HG03060 (cell line): ENCODE data around the gene MED13L.
"Not testable (repeated sequence)": the region's sequence is repeated elsewhere in the genome, so short reads cannot be mapped to it uniquely, and the experiment has no call there.

Experiments used
- ATAC-seq: cut with Tn5 transposase; IDR thresholded peaks from one replicate; pipeline ENCODE4 v1.9.1; 2021; ENCODE audit warnings: low read depth, moderate number of reproducible peaks; ENCODE audit not compliant: unreplicated experiment

MED13L gene

DNA sequence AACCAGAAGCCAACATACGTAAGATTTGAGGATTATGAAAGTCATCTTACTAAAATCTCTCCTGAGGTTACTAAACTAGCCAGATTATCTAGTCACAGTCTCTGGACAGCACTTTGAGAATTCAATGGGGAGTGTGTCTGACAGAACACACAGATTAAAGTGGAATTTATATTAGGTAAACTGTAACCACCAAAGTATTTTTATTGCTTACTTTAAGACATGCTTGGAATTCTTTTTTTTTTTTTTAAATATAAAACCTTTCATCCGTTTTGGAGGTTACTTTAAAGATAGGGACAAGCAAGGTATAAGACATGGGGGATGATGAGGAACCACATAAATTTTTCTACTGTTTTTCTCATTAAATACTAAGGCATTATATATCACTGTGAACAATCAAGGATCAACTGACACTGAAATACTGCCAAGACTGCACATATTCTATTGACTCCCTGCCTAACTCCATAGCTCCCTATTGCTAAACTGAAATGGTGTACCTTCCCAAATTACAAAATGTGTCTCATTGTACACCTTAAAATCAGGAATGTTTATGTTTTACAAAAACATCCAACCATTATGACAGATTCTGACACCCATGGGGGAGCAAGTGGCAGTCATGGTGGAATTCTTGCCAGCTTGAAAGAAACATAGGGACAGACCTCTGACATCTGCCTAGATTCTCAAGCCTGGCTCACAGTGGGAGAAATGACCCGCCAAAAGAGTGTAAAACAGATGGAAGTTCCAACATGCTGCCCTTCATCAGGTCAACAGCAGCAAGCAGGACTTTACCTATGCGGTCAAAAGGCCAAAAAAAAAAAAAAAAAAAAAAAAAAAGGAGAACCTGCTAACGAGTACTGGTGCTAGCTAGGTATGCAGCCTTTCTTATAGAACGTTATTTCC lies 239.3 kb downstream of the MED13L start:
- no peak for ATAC-seq

GRCh38 chr12:116033765-116034164 lies 243.7 kb downstream of the MED13L start:
- no peak for ATAC-seq

- ATAC-seq: not testable (repeated sequence)
Observed at GRCh38 chr12:116031624-116032023, 245.9 kb downstream of the MED13L start.

- ATAC-seq: no peak
Observed at GRCh38 chr12:116028619-116029018, 248.9 kb downstream of the MED13L start.

GRCh38 chr12:116027551-116027821 lies 250.0 kb downstream of the MED13L start:
- ATAC-seq: no peak

DNA sequence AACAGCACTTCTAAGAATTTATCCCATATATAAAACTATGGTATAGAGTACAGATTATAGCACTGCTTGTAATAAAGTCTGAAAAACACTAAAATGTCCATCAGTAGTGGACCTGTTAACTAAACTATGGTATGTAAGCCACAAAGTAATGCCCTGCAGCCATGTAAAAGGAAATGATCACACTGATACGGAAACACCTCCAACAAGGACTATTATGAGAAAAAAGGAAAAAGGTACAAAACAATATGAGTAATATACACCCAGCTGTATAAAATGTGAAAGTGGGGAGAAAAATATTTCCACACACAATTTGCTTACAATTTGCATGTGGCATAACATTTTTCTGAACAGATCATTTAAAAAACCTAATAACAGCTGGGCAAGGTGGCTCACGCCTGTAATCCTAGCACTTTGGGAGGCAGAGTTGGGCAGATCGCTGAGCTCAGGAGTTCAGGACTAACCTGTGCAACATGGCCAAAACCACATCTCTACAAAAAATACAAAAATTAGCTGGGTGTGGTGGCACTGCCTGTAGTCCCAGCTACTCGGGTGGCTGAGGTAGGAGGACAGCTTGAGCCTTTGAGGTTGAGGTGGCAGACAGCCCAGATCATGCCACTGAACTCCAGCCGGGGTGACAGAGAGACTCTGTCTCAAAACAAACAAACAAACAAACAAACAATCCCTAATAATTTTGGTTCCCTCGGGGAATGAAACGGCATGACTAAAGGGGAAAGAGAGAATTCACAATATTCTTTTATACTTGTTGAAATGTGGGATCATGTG lies 250.5 kb downstream of the MED13L start:
- ATAC-seq: no peak

GRCh38 chr12:116026346-116026745 lies 251.1 kb downstream of the MED13L start:
- ATAC-seq: no peak

DNA sequence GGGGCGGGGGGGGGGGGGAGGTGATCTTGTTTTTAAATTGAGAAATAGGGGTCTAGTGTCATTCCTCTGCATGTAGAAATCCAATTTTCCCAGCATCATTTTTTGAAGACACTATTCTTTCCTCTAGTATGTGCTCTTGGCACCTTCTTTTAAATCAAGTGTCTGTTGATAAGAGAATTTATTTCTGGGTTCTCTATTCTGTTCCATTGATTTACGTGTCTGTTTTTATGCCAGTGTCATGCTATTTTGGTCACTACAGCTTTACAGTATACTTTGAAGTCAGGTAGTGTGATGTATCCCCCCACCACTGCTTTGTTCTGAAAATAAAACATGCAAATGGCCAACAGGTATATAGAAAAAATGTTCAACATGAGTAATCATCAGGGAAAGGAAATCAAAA lies 252.7 kb downstream of the MED13L start:
- ATAC-seq: no peak

- ATAC-seq: no peak
Observed at GRCh38 chr12:116019415-116019814, 258.1 kb downstream of the MED13L start.

GRCh38 chr12:116018282-116018681 lies 259.2 kb downstream of the MED13L start:
- no peak for ATAC-seq

DNA sequence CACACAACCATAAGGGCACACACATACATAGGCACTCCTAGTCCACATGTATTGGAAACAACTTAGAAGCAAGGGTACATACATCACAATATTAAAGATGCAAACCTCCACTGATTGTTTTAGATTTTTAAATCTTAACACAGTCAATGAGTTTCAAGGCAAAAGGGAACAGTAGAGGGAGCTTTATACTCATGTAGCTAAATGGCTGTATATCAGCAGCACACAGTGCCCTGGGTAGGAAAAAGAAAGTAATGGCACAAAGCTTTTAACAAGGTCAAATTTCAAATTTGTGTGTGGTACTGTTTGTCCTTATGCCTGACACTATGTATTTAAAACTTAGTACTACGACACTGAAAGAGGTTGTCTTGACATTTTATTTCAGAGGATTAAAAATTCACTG lies 262.0 kb downstream of the MED13L start:
- no peak for ATAC-seq

- no peak for ATAC-seq
Observed at GRCh38 chr12:116012757-116013156, 264.7 kb downstream of the MED13L start.

GRCh38 chr12:116011217-116011616 lies 266.3 kb downstream of the MED13L start:
- ATAC-seq: no peak

DNA sequence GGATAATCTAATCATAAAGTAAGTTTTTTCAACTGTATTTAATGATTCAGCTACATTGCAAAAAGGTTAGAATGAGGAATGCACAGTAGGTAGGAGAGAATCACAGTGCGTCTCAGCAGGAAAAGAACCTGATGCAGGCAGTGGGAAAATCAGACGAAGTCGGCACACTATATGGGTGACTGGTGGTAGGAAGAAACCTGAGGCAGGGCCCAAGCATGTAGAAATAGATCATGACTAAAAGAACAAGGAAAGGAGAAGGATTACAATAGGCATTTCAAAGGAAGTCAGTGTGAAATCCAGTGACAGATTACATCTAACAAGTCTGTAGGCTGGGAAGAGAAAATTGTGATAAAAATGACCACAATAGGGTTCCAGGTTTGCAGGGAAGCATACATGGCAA lies 267.0 kb downstream of the MED13L start:
- ATAC-seq: no peak

GRCh38 chr12:116009805-116010204 lies 267.7 kb downstream of the MED13L start:
- ATAC-seq: no peak

DNA sequence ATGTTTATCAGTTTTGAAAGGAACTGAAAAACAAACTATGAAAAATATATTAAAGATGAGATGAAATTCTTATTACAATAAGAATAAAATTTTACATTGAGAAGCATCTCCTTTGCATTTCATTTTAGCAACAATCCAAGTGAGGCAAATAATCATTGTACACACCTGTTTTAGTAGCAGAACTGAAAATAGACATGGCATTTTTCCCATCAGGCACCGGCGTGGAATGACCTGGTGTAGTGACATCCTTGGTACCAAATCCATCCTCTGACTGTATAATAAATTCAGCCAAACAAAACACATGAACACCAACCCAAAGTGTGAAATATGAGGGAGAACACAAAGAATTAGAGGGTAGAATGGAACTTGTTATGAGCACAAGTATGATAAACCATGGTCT lies 271.4 kb downstream of the MED13L start:
- no peak for ATAC-seq

GRCh38 chr12:116002890-116003536 lies 274.5 kb downstream of the MED13L start:
- ATAC-seq: no peak

DNA sequence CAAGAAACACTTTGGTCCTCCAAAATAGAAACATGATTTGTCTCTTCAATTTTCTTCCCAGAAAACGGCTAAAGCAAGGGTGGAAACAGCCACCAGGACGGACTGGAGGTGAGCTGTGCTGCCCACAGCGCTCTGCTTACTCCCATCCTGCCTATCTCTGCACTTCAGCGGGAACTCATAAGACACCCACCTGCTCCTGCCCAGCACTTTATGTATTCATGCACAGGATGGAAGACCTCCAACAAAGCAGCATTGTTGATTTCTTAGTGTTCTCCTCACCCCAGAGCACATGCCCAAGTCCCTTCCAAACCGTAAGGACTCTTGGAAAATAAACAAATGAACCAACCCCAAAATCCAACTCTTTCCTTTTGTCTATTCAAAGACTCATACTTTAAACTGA lies 277.2 kb downstream of the MED13L start:
- ATAC-seq: no peak

- ATAC-seq: no peak
Observed at GRCh38 chr12:115999582-115999981, 277.9 kb downstream of the MED13L start.

GRCh38 chr12:115998794-115999478 lies 278.6 kb downstream of the MED13L start:
- ATAC-seq: no peak

DNA sequence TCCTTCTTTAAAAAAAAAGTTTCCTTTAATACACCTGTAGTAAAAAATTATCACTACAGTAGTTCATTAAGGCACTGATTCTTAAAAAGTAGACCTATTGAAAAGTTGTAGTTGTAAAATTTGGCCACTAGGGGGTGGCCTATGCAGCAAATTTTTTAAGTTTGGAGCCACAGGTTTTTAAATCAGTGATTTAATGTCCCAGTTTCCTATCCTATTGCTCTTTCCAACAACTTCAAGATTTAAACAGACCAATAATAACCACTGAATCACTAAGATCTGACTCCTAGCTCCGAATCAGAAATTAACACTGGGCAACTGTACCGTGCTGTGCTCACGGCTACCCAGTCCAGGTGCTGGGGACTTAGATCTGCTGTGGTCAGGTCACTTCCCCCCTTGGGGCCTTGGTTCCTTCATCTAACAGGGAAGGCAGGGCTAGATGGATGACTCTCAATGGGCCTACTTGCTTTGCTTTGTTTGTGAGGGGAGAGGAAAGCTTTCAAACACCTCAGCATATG lies 279.3 kb downstream of the MED13L start:
- no peak for ATAC-seq
